ENCODE results near the gene FSD2. TPM values are rescaled to one million over a fixed set of nuclear protein-coding genes. Genes with fewer than 3 reads are reported as not detected.
A peak's percentile ranks its signal among the peaks of the same experiment; 100 is the strongest.

FSD2 gene
- total RNA-seq, 1 donor, result not detected

- no peaks in the 10 kb centered on the region for H3K27me3 ChIP-seq (ENCODE audit: insufficient read depth, low read length)
- peak overlapping the region; percentile 89 for H3K4me2 ChIP-seq (ENCODE audit: insufficient read depth, low read length)
- H3K27ac ChIP-seq (ENCODE audit: low read depth, low read length), result peak overlapping the region; percentile 91
- peaks cover 15% of the 10 kb centered on the region for H3K4me1 ChIP-seq (ENCODE audit: insufficient read depth, low read length)
- no peak for DNase-seq (ENCODE audit: insufficient read length, low spot score, missing footprints)
- H3K4me3 ChIP-seq (ENCODE audit: insufficient read depth, low read length), result peak overlapping the region; percentile 100
- no peaks in the 10 kb centered on the region for H3K9me3 ChIP-seq (ENCODE audit: low read depth, low read length)
- H3K36me3 ChIP-seq (ENCODE audit: insufficient read depth, low read length), result peaks cover 19% of the 10 kb centered on the region
- H2AFZ ChIP-seq (ENCODE audit: low read length), result peak overlapping the region; percentile 98
- peaks cover 59% of the 10 kb centered on the region for H3K79me2 ChIP-seq (ENCODE audit: insufficient read depth, low read length)
- no peak for TF ChIP-seq CTCF (IDR thresholded peaks at IDR 0.05; ENCODE audit: extremely low read depth, low read depth, low read length)
- H4K20me1 ChIP-seq (ENCODE audit: insufficient read depth, low read length), result peaks cover 4% of the 10 kb centered on the region
Observed at GRCh38 chr15:82750831-82751180, 55.1 kb downstream of the FSD2 start.

- Histone ChIP-seq H3K9me3 (ENCODE audit: low read depth, low read length) (no peaks in the 10 kb centered on the region), H3K4me2 (ENCODE audit: insufficient read depth, low read length) (peak overlapping the region; percentile 89), H3K36me3 (ENCODE audit: insufficient read depth, low read length) (peaks cover 13% of the 10 kb centered on the region), H2AFZ (ENCODE audit: low read length) (peak overlapping the region; percentile 98), H3K27me3 (ENCODE audit: insufficient read depth, low read length) (no peaks in the 10 kb centered on the region), H3K79me2 (ENCODE audit: insufficient read depth, low read length) (peaks cover 53% of the 10 kb centered on the region), H3K27ac (ENCODE audit: low read depth, low read length) (peak overlapping the region; percentile 91), H3K4me1 (ENCODE audit: insufficient read depth, low read length) (peaks cover 15% of the 10 kb centered on the region), H4K20me1 (ENCODE audit: insufficient read depth, low read length) (peaks cover 3% of the 10 kb centered on the region), H3K4me3 (ENCODE audit: insufficient read depth, low read length) (peak overlapping the region; percentile 100)
- TF ChIP-seq CTCF (IDR thresholded peaks at IDR 0.05; ENCODE audit: extremely low read depth, low read depth, low read length), result no peak
- DNase-seq (ENCODE audit: insufficient read length, low spot score, missing footprints), result peak; percentile 93
Observed at GRCh38 chr15:82749951-82750830, 55.7 kb downstream of the FSD2 start.

- H3K4me1 ChIP-seq (ENCODE audit: insufficient read depth, low read length), result peaks cover 15% of the 10 kb centered on the region
- H3K27ac ChIP-seq (ENCODE audit: low read depth, low read length), result no peak overlapping the region
- H3K4me3 ChIP-seq (ENCODE audit: insufficient read depth, low read length), result no peak overlapping the region
- H3K36me3 ChIP-seq (ENCODE audit: insufficient read depth, low read length), result no peaks in the 10 kb centered on the region
- H3K4me2 ChIP-seq (ENCODE audit: insufficient read depth, low read length), result no peak overlapping the region
- no peak overlapping the region for H2AFZ ChIP-seq (ENCODE audit: low read length)
- H3K9me3 ChIP-seq (ENCODE audit: low read depth, low read length), result no peaks in the 10 kb centered on the region
- no peaks in the 10 kb centered on the region for H3K27me3 ChIP-seq (ENCODE audit: insufficient read depth, low read length)
- DNase-seq (ENCODE audit: insufficient read length, low spot score, missing footprints), result no peak
- H4K20me1 ChIP-seq (ENCODE audit: insufficient read depth, low read length), result no peaks in the 10 kb centered on the region
- H3K79me2 ChIP-seq (ENCODE audit: insufficient read depth, low read length), result peaks cover 35% of the 10 kb centered on the region
- no peak for TF ChIP-seq CTCF (IDR thresholded peaks at IDR 0.05; ENCODE audit: extremely low read depth, low read depth, low read length)
Observed at GRCh38 chr15:82748315-82748714, 57.6 kb downstream of the FSD2 start.

- H3K27ac ChIP-seq (ENCODE audit: low read depth, low read length), result no peak overlapping the region
- no peak overlapping the region for H3K4me3 ChIP-seq (ENCODE audit: insufficient read depth, low read length)
- H3K79me2 ChIP-seq (ENCODE audit: insufficient read depth, low read length), result no peaks in the 10 kb centered on the region
- H3K9me3 ChIP-seq (ENCODE audit: low read depth, low read length), result no peaks in the 10 kb centered on the region
- H2AFZ ChIP-seq (ENCODE audit: low read length), result no peak overlapping the region
- peaks cover 2% of the 10 kb centered on the region for H3K4me1 ChIP-seq (ENCODE audit: insufficient read depth, low read length)
- no peaks in the 10 kb centered on the region for H3K27me3 ChIP-seq (ENCODE audit: insufficient read depth, low read length)
- no peaks in the 10 kb centered on the region for H3K36me3 ChIP-seq (ENCODE audit: insufficient read depth, low read length)
- no peak overlapping the region for H3K4me2 ChIP-seq (ENCODE audit: insufficient read depth, low read length)
- no peak for TF ChIP-seq CTCF (IDR thresholded peaks at IDR 0.05; ENCODE audit: extremely low read depth, low read depth, low read length)
- H4K20me1 ChIP-seq (ENCODE audit: insufficient read depth, low read length), result no peaks in the 10 kb centered on the region
- no peak for DNase-seq (ENCODE audit: insufficient read length, low spot score, missing footprints)
Observed at GRCh38 chr15:82743810-82744209, 62.1 kb downstream of the FSD2 start.
